ENCODE results near the gene KRTAP12-3.

KRTAP12-3 gene

GRCh38 chr21:44704636-44705001 is 46.9 kb downstream of the KRTAP12-3 start:
- no peak for DNase-seq

- no peak for DNase-seq
These were observed 48.4 kb downstream of the KRTAP12-3 start for GRCh38 chr21:44706026-44706705.

DNA sequence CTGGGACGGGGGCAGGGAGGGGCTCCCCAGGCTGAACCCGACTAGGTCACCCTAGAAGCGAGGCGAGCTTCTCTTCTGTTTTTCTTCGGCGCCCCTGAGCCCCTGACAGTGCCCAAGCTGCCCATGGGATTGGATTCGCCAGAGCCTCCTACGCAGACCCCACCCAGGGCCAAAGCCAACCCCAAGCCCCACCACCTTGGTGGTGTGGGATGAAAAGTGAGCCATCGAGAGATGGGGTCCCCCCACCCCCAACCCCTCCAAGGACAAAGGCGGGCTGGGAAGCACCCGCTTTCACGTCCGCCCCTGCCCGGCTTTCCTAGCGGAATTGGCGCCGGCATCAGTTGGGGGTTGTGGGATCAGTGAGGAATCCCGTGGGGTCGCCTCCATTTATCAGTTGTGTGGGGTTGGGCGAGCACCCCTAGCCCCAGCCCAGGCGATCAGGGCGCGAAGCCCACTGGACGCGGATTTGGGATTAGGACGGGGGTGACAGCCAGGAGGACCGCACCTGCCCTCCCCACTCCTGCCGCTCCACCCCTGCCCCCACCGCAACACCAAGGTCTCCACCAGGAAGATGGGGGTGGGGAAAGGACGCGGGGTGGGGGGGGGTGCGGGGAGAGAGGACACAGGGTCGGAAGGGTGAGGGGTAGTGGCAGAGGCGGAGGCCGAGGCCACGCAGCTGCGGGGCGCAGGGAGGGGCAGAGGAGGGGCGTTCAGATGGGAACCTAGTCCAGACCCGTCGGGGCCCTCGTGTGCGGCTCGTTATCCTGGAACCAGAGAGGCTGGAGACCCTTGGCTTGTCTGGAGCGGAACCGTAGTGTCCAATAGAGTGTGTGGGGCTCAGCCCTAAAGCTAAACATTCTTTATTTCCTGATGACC is 49.2 kb downstream of the KRTAP12-3 start:
- DNase-seq: no peak
